ENCODE results near the gene ALDH6A1.

ALDH6A1 gene

GRCh38 chr14:74064426-74064825, 19.8 kb downstream of the ALDH6A1 start:
- TF ChIP-seq CTCF (IDR thresholded peaks at IDR 0.05; ENCODE audit: insufficient read depth, low read length) (no peak), SPI1 (IDR thresholded peaks at IDR 0.05; ENCODE audit: borderline replicate concordance, low read depth) (no peak), GABPA (IDR thresholded peaks at IDR 0.05; ENCODE audit: low read depth) (no peak), REST (IDR thresholded peaks at IDR 0.05; ENCODE audit: insufficient replicate concordance, low read depth) (no peak), POLR2AphosphoS5 (IDR thresholded peaks at IDR 0.05; ENCODE audit: low read depth) (no peak)
- Histone ChIP-seq H3K4me3 (replicated peaks; ENCODE audit: insufficient read depth, low read length) (no peak overlapping the region), H3K27me3 (ENCODE audit: insufficient read depth, poor library complexity, severe bottlenecking) (no peaks in the 10 kb centered on the region), H3K27ac (replicated peaks) (no peak overlapping the region)
- DNase-seq (ENCODE audit: low read depth in 1 of 2, low spot score in 1 of 2): no peak

- Histone ChIP-seq H3K27me3 (ENCODE audit: insufficient read depth, poor library complexity, severe bottlenecking) (no peaks in the 10 kb centered on the region), H3K27ac (replicated peaks) (no peak overlapping the region), H3K4me3 (replicated peaks; ENCODE audit: insufficient read depth, low read length) (no peak overlapping the region)
- DNase-seq (ENCODE audit: low read depth in 1 of 2, low spot score in 1 of 2): no peak
- TF ChIP-seq SPI1 (IDR thresholded peaks at IDR 0.05; ENCODE audit: borderline replicate concordance, low read depth) (no peak), CTCF (IDR thresholded peaks at IDR 0.05; ENCODE audit: insufficient read depth, low read length) (no peak), REST (IDR thresholded peaks at IDR 0.05; ENCODE audit: insufficient replicate concordance, low read depth) (no peak), GABPA (IDR thresholded peaks at IDR 0.05; ENCODE audit: low read depth) (no peak), POLR2AphosphoS5 (IDR thresholded peaks at IDR 0.05; ENCODE audit: low read depth) (no peak)
These were observed 21.5 kb downstream of the ALDH6A1 start for GRCh38 chr14:74062809-74063150.

- DNase-seq (ENCODE audit: low read depth in 1 of 2, low spot score in 1 of 2): no peak
- no peak overlapping the region for H3K27ac ChIP-seq (replicated peaks)
- H3K4me3 ChIP-seq (replicated peaks; ENCODE audit: insufficient read depth, low read length): no peak overlapping the region
- TF ChIP-seq SPI1 (IDR thresholded peaks at IDR 0.05; ENCODE audit: borderline replicate concordance, low read depth): peak; percentile 50; the same call in 1 of the 2 replicates
- no peak for TF ChIP-seq CTCF (IDR thresholded peaks at IDR 0.05; ENCODE audit: insufficient read depth, low read length)
- no peaks in the 10 kb centered on the region for H3K27me3 ChIP-seq (ENCODE audit: insufficient read depth, poor library complexity, severe bottlenecking)
These were observed 34.3 kb downstream of the ALDH6A1 start for GRCh38 chr14:74049876-74050495.

GRCh38 chr14:74048281-74048680, 36.0 kb downstream of the ALDH6A1 start:
- no peak overlapping the region for H3K27ac ChIP-seq (replicated peaks)
- no peaks in the 10 kb centered on the region for H3K27me3 ChIP-seq (ENCODE audit: insufficient read depth, poor library complexity, severe bottlenecking)
- TF ChIP-seq CTCF (IDR thresholded peaks at IDR 0.05; ENCODE audit: insufficient read depth, low read length): no peak
- TF ChIP-seq POLR2AphosphoS5 (IDR thresholded peaks at IDR 0.05; ENCODE audit: low read depth): no peak
- TF ChIP-seq SPI1 (IDR thresholded peaks at IDR 0.05; ENCODE audit: borderline replicate concordance, low read depth): no peak
- TF ChIP-seq GABPA (IDR thresholded peaks at IDR 0.05; ENCODE audit: low read depth): no peak
- no peak for TF ChIP-seq REST (IDR thresholded peaks at IDR 0.05; ENCODE audit: insufficient replicate concordance, low read depth)
- no peak for DNase-seq (ENCODE audit: low read depth in 1 of 2, low spot score in 1 of 2)
- H3K4me3 ChIP-seq (replicated peaks; ENCODE audit: insufficient read depth, low read length): no peak overlapping the region
